ENCODE measurements around the gene AGXT2.
"Not testable (repeated sequence)": the region's sequence is repeated elsewhere in the genome, so short reads cannot be mapped to it uniquely, and the experiment has no call there.

Gene AGXT2

GRCh38 chr5:35038891-35039290 is 8.9 kb downstream of the AGXT2 start:
- Histone ChIP-seq H3K4me3 (ENCODE audit: low read depth in 1 of 2, low read length in 2 of 2) (no peak overlapping the region), H3K4me2 (ENCODE audit: insufficient read depth, low read length) (no peak overlapping the region), H3K4me1 (ENCODE audit: insufficient read depth, low read length) (no peaks in the 10 kb centered on the region), H3K27ac (ENCODE audit: low read length) (no peak overlapping the region), H3K79me2 (ENCODE audit: insufficient read depth, low read length) (no peaks in the 10 kb centered on the region), H2AFZ (ENCODE audit: low read depth, low read length) (no peak overlapping the region), H3K36me3 (ENCODE audit: insufficient read depth, low read length) (no peaks in the 10 kb centered on the region), H3K27me3 (ENCODE audit: insufficient read depth, low read length, poor library complexity) (peaks cover 8% of the 10 kb centered on the region), H3K9ac (ENCODE audit: low read depth, low read length) (no peak overlapping the region), H3K9me3 (ENCODE audit: insufficient read depth, low read length, severe bottlenecking) (no peaks in the 10 kb centered on the region), H4K20me1 (ENCODE audit: insufficient read depth, low read length) (no peaks in the 10 kb centered on the region)
- ATAC-seq (ENCODE audit: insufficient read depth, low read depth) = no peak
- TF ChIP-seq CTCF (IDR thresholded peaks at IDR 0.05; ENCODE audit: borderline replicate concordance, extremely low read depth, low read length, poor library complexity, severe bottlenecking) = no peak
- TF ChIP-seq EZH2 (IDR thresholded peaks at IDR 0.05; ENCODE audit: borderline replicate concordance, low read depth, low read length, severe bottlenecking) = no peak
- DNase-seq = no peak

GRCh38 chr5:35036536-35036935 is 11.2 kb downstream of the AGXT2 start:
- ATAC-seq (ENCODE audit: insufficient read depth, low read depth) = no peak
- Histone ChIP-seq H3K27me3 (ENCODE audit: insufficient read depth, low read length, poor library complexity) (peaks cover 8% of the 10 kb centered on the region), H4K20me1 (ENCODE audit: insufficient read depth, low read length) (no peaks in the 10 kb centered on the region), H3K79me2 (ENCODE audit: insufficient read depth, low read length) (no peaks in the 10 kb centered on the region), H3K9me3 (ENCODE audit: insufficient read depth, low read length, severe bottlenecking) (no peaks in the 10 kb centered on the region), H3K4me2 (ENCODE audit: insufficient read depth, low read length) (no peak overlapping the region), H3K27ac (ENCODE audit: low read length) (no peak overlapping the region), H2AFZ (ENCODE audit: low read depth, low read length) (no peak overlapping the region), H3K36me3 (ENCODE audit: insufficient read depth, low read length) (no peaks in the 10 kb centered on the region), H3K9ac (ENCODE audit: low read depth, low read length) (no peak overlapping the region), H3K4me3 (ENCODE audit: low read depth in 1 of 2, low read length in 2 of 2) (no peak overlapping the region), H3K4me1 (ENCODE audit: insufficient read depth, low read length) (no peaks in the 10 kb centered on the region)
- no peak for TF ChIP-seq CTCF (IDR thresholded peaks at IDR 0.05; ENCODE audit: borderline replicate concordance, extremely low read depth, low read length, poor library complexity, severe bottlenecking)
- no peak for TF ChIP-seq EZH2 (IDR thresholded peaks at IDR 0.05; ENCODE audit: borderline replicate concordance, low read depth, low read length, severe bottlenecking)
- DNase-seq = no peak

GRCh38 chr5:35035929-35036328 is 11.8 kb downstream of the AGXT2 start:
- not testable (repeated sequence) for H3K27me3 ChIP-seq (ENCODE audit: insufficient read depth, low read length, poor library complexity); H3K27ac ChIP-seq (ENCODE audit: low read length)

GRCh38 chr5:35035271-35035670 is 12.5 kb downstream of the AGXT2 start:
- no peaks in the 10 kb centered on the region for H4K20me1 ChIP-seq (ENCODE audit: insufficient read depth, low read length)
- no peak overlapping the region for H3K4me3 ChIP-seq (ENCODE audit: low read depth in 1 of 2, low read length in 2 of 2)
- TF ChIP-seq CTCF (IDR thresholded peaks at IDR 0.05; ENCODE audit: borderline replicate concordance, extremely low read depth, low read length, poor library complexity, severe bottlenecking) = no peak
- no peak for TF ChIP-seq EZH2 (IDR thresholded peaks at IDR 0.05; ENCODE audit: borderline replicate concordance, low read depth, low read length, severe bottlenecking)
- no peaks in the 10 kb centered on the region for H3K36me3 ChIP-seq (ENCODE audit: insufficient read depth, low read length)
- no peaks in the 10 kb centered on the region for H3K79me2 ChIP-seq (ENCODE audit: insufficient read depth, low read length)
- no peaks in the 10 kb centered on the region for H3K9me3 ChIP-seq (ENCODE audit: insufficient read depth, low read length, severe bottlenecking)
- H3K4me2 ChIP-seq (ENCODE audit: insufficient read depth, low read length) = no peak overlapping the region
- H3K27ac ChIP-seq (ENCODE audit: low read length) = no peak overlapping the region
- peaks cover 7% of the 10 kb centered on the region for H3K27me3 ChIP-seq (ENCODE audit: insufficient read depth, low read length, poor library complexity)
- H3K9ac ChIP-seq (ENCODE audit: low read depth, low read length) = no peak overlapping the region
- ATAC-seq (ENCODE audit: insufficient read depth, low read depth) (no peak), DNase-seq (no peak)
- H3K4me1 ChIP-seq (ENCODE audit: insufficient read depth, low read length) = no peaks in the 10 kb centered on the region
- H2AFZ ChIP-seq (ENCODE audit: low read depth, low read length) = no peak overlapping the region

More at GRCh38 chr5:35035929-35036328, 11.8 kb downstream of the AGXT2 start:
- not testable (repeated sequence) for DNase-seq; H3K36me3 ChIP-seq (ENCODE audit: insufficient read depth, low read length); H2AFZ ChIP-seq (ENCODE audit: low read depth, low read length); H3K9ac ChIP-seq (ENCODE audit: low read depth, low read length); H4K20me1 ChIP-seq (ENCODE audit: insufficient read depth, low read length); ATAC-seq (ENCODE audit: insufficient read depth, low read depth); H3K4me2 ChIP-seq (ENCODE audit: insufficient read depth, low read length); H3K4me3 ChIP-seq (ENCODE audit: low read depth in 1 of 2, low read length in 2 of 2); H3K4me1 ChIP-seq (ENCODE audit: insufficient read depth, low read length); H3K79me2 ChIP-seq (ENCODE audit: insufficient read depth, low read length); H3K9me3 ChIP-seq (ENCODE audit: insufficient read depth, low read length, severe bottlenecking)

Data from DND-41 (cell line).